Right kidney (tissue), 9 donors: ENCODE measurements around the gene DDX4.
"Not testable (repeated sequence)": the region's sequence is repeated elsewhere in the genome, so short reads cannot be mapped to it uniquely, and the experiment has no call there.

Source experiments
- DNase-seq: peaks from one replicate; pipeline ENCODE4 v3.0.0-alpha.2; 2016
- long read RNA-seq, 8 donors: transcript quantifications; one replicate each; lab custom pipeline, GENCODE V29; 2026

The DDX4 gene
- long read RNA-seq, donor 1: 0 reads
- long read RNA-seq, donor 2: 0 reads
- long read RNA-seq, donor 3: 0 reads
- long read RNA-seq, donor 4: 0 reads
- long read RNA-seq, donor 5: 0 reads
- long read RNA-seq, donor 6: 0 reads
- long read RNA-seq, donor 7: 0 reads
- long read RNA-seq, donor 8: 0 reads

DNA sequence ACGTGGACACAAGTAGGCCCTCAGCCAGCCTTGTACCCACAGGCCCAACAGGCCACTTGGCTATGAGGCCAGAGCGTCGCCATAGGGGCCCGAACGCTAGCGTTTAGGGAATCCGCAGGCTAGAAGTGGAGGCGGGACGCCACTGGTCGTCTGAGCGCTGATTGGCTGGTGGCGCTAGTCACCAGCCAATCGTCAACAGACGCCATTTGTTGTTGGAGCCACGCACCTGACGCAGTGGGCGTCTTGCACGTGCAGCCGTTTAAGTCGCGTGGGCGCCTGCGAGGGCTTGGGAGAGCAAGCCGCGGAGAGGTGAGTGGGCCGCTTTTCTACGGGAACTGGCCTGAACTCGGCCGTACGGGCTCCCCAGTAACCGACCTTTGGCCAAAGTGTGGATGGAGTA, at the start of gene DDX4:
TSS of gene DDX4 (plus strand) at position 269 of the 400 bp plus-strand sequence. CDS start 903 bp downstream, outside the sequence.
- no peak for DNase-seq

DNA sequence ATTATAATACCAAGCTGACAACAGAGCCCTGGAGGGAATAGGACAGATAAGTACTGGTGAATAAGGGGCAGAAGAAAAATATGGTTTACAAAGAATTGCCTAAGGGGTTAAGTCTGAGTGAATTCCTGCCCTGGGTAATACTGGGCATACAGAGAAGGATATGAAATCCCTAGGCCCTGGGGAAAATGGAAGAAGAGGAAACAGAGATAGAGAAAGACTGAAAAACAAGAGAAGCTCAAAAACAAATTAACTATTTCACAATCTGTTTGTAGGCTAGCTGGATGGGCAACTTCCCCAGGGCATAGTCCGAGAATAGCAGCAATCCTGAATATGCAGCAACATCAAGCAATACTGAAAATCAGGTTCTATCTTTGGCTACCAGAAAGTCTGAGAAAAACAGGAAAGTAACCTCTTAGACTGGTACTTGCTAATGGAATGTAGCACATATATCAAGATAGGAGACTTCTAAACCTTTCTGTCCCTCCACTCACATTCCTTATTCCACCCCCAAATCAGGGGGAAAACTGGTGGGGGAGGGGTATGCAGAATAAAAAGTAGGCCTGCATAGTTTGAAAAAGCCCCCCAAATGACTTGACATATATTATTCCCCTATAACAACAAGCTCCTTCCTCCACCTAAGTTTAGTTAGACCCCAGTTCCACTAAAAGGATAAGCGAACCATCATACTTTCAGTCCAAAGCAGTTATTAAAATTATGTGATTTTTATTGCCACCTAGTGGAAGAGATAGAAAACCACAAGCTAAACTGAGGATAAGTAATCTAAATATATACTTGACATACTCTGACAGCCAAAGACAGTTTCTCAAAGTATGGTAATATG, 46.4 kb upstream of the DDX4 start:
- DNase-seq: peak; percentile 27

- no peak for DNase-seq
These were observed 45.8 kb upstream of the DDX4 start for GRCh38 chr5:55692106-55692417.

DNA sequence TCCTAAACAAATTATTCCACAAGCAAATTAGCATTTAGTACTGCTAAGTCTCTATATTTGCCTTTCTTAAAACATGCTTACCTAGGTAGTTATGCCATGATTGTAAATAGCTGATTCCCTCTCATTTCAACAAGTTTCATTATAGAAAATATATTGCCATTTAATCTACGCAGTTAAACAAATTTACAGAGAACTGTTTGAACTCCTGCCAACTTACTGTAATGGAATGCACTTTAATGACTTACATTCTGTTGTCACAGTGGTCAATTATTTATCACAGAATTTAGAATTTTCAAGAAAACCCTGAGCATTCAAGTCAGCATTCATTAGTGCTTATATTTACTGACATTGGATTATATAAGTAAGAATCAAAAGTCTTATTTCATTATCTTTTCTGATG, 45.4 kb upstream of the DDX4 start:
- no peak for DNase-seq

DNA sequence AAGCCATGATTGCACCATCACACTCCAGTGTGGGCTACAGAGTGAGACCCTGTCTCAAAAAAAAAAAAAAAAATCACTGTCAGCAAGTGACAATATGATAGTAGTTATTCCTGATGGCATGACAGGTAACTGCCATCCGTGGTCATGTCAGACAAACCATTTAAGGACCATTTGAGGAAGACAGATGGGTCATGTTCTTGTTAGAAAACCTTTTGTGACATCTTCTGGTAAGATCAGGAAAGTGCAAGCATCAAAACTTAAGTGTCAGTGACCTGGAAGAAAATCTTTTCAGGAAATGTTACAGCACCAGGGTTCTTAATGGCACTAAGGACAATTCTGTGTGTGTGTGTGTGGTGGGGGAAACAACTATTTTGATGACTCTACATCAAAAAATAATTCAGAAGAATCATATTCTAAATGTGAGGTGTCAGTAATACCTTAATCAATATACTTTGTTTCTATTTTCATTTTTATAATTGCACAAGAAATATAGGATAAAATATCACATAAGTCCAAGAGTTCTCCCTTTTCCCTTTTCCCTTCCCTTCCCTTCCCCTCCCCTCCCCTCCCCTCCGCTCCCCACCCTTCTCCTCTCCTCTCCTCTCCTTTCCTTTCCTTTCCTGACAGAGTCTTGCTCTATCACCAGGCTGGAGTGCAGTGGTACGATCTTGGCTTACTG, 43.6 kb upstream of the DDX4 start:
- no peak for DNase-seq

GRCh38 chr5:55696704-55697103, 41.2 kb upstream of the DDX4 start:
- DNase-seq: not testable (repeated sequence)

GRCh38 chr5:55699041-55699688, 38.7 kb upstream of the DDX4 start:
- DNase-seq: no peak

DNA sequence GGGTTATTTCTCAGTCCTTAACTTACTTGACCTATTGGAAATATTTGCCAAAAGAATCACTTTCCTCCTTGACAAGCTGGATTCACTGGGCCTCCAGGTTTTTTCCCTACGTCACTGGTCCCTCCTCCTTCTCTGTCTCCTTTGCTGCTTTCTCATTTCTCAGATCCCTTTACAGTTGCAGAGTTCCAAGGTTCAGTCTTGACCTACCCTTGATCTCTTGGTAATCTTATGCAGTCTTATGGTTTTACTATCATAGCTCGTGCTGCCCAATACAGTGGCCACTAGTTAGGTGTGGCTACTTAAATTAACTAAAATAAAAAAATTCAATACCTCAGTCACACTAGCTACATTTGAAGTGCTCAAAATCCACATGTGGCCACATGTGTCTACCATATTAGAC, 37.1 kb upstream of the DDX4 start:
- DNase-seq: no peak

GRCh38 chr5:55701462-55702103, 36.3 kb upstream of the DDX4 start:
- DNase-seq: no peak

DNA sequence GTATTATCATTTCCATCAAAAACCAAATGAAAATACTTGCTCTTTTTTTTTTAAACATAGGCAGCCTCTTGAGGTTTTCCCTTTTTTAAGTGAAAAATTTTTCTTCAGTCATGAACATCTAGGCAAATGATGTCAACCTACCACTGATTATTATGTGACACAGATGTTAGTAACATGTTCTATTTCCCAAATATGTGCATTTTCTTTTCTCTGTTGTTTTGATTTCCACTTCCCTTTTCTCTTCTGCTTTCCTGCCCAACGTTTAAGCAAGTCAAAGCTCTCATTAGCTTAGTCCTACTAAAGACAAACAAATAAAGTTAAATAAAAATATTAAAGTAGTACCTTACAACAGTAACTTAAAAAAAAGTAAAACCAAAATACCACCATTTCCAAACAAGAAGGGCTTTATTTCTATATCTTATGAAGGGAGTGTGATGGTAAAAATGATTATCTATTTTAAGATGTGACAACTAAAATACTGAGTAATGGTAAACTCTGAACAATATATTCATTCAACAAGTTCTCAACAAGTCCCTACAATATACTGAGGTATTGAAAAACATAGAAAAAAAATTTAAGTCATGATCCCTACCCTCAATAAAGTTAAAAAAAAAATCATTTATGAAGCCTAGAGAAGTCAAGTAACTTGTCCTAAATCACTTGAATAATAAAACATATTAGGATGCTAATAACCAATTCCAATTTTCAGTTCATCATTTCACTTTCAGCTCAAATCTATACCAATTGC, 35.1 kb upstream of the DDX4 start:
- no peak for DNase-seq

GRCh38 chr5:55706230-55706629, 31.6 kb upstream of the DDX4 start:
- no peak for DNase-seq

GRCh38 chr5:55708732-55709131, 29.1 kb upstream of the DDX4 start:
- DNase-seq: no peak

DNA sequence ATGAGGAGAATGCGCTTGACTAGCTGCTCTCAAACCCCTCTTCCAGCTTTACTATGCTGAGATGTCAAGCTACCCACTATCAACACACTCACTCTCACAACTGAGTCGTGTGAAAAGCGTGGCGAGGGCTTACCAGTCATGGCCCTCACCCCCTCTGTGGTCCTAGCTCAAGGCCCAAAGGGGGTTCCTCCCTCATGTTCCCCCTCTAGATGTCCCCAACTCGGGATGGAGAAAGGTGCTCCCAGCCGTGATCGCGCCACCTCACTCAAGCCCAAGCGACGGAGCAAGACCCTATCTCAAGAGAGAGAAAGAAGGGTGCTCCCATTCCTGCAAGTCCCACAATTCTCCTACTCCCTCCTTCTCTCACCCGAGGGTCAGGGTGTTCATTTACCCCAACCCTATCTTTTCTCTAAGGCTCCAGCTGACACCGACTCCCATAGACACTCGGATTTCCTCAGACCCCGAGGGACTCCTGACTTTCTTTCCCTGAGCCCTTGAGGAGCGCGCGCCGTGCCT, 26.3 kb upstream of the DDX4 start:
- DNase-seq: no peak

GRCh38 chr5:55712023-55712859, 25.6 kb upstream of the DDX4 start, which contains the start of gene SLC38A9:
TSS of gene SLC38A9 (minus strand) at chr5:55712324. CDS start at chr5:55697958, 14,366 bp downstream.
- DNase-seq: peak; percentile 89

GRCh38 chr5:55713871-55714270, 24.0 kb upstream of the DDX4 start:
- no peak for DNase-seq

DNA sequence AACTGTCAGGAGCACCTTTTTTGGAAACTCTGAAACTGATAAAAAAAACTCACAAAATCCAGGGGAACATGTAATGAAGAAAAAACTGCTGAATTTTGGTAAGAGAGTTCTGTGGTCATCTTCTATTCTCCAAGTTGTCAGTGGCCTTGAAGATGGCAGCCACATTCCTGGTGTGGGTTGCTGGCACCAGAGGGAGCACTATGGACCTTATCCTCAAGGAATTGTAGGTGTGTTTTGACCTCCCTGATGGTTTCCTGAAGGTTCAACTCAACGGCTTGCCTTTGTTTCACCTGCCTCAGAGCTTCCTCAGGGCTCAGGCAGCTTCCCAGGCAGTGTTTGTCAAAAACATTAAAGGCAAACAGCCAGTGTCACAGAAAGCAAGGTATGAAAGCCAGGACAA, 23.5 kb upstream of the DDX4 start:
- no peak for DNase-seq

DNA sequence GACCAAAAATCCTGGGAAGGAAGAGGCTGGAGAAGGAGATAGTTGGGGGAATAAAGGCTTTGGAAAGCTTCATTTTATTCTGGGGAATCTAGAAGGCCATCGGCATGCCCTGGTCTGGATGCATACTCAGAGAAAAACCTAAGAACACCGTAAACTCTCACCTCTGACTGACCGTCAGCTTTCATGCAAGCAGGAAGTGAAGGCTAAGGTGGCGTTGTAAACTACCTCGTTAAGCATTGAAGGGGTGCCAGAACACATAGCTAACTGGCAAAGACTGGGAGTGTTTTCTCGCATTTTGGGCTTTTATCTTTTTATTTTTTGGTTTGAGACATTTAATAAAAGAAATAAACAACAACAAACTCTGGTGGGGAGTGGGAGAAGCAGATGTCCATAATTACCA, 23.1 kb upstream of the DDX4 start:
- no peak for DNase-seq

DNA sequence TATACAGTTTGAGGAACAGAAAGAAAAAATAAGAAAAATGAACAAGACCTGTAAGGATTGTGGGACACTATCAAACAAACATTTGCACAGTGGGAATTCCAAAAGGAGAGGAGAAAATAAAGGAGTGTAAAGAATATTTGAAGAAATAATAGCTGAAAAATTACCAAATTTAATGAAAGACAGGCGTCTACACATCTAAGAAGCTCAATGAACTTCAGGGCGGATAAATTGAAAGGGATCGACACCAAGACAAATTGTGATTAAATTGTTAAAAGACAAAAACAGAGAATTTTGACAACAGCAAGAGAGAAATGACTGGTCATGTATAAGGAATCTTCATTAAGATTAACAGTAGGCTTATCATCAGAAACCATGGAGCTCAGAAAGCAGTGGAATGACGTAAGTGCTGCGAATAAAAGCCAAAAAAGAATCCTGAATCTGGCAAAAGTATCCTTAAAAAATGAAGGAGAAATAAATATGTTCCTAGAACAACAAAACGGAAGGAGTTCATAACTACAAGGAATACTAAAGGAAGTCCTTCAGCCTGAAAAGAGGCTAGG, 22.3 kb upstream of the DDX4 start:
- no peak for DNase-seq

GRCh38 chr5:55719026-55719425, 18.8 kb upstream of the DDX4 start:
- not testable (repeated sequence) for DNase-seq

DNA sequence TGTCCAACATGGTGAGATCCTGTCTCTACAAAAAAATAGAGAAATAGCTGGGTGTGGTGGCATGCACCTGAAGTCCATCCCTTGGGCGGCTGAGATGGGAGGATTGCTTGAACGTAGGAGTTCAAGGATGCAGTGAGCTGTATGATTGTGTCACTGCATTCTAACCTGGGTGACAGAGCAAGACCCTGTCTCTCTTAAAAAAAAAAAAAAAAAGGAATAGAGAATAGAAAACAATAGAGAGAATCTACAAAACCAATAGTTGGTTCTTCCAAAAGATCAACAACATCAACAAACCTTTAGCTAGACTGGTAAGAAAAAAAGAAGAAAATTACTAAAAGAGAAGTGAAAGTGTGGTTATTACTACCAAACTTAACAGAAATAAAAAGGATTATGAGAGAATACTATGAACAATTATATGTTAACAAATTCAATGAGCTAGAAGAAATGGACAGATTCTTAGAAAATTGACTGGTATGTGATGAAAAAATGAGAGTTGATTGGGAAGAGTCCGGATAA, 17.6 kb upstream of the DDX4 start:
- no peak for DNase-seq
